Activated T-cell treated with anti-CD3 and anti-CD28 coated beads for 1 hour (primary cell): Measurements from ENCODE around the gene CEP95.

Experiments used
- DNase-seq: peaks from one replicate; pipeline ENCODE4 v3.0.0-alpha.2; 2020; ENCODE audit warnings: low read depth

CEP95 gene

DNA sequence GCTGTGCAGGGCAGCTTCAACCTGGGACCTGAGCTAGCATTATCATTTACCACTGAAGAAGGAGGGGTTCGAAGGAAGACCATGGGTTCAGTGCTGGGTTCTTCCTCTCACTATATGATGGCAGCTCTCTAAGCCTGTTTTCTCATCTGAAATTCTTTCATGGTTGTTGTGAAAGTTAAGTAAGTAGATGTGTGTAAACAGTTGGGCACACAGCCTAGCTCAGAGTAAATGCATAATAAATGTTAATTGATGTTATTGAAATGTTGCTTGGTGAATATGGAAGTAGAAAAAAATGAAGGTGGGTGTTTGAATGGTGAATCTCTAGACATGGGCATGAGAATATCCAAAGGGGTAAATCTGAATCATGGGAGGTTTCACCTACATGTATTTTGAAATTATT, 9.1 kb downstream of the CEP95 start:
- no peak for DNase-seq

GRCh38 chr17:64519601-64520000, 12.8 kb downstream of the CEP95 start:
- no peak for DNase-seq

GRCh38 chr17:64520359-64520758, 13.6 kb downstream of the CEP95 start:
- DNase-seq: no peak

- DNase-seq: no peak
Observed at GRCh38 chr17:64527914-64528313, 21.1 kb downstream of the CEP95 start.

DNA sequence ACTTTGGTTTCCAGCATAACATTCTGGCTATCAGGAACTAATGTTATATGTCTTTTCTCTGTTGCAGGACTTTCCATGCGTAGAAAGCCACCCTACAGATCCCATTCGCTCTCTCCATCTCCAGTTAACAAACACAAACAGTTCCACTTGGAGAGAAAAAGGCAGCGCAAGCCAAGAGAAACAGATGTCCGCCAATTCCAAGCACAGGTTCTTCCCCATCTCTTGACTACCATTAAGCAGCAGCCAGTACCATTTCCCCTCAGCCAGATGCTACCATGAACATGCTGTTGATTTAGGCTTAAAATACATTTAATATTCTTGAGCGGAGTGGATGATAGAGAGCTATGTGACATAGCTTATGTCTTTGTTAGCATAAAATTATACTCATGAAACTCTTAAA, 22.4 kb downstream of the CEP95 start:
- no peak for DNase-seq

DNA sequence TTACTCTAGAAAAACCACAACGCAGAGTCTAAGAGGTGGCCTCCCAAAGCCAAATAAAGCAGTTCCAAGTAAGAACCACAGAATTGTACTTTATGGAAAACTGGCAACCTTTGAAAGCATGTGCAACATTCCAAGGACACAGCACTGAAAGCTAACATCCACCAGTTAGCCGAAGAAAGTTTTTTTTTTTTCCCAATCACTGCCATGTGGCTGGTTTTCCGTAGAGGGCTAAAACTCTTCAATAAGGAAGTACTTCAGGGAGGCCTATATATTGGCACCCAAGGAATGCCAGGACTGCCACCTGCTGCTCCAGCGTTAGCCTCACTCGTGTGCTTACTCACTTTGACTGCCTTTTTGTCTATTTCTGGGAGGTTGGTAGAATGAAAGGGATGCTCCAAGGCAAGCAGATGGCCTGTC, 25.2 kb downstream of the CEP95 start:
- DNase-seq: no peak

- no peak for DNase-seq
Observed at GRCh38 chr17:64532409-64532808, 25.6 kb downstream of the CEP95 start.

GRCh38 chr17:64533784-64534183, 27.0 kb downstream of the CEP95 start:
- no peak for DNase-seq

- no peak for DNase-seq
Observed at GRCh38 chr17:64534187-64534586, 27.4 kb downstream of the CEP95 start.

- no peak for DNase-seq
Observed at GRCh38 chr17:64535357-64535756, 28.6 kb downstream of the CEP95 start.

DNA sequence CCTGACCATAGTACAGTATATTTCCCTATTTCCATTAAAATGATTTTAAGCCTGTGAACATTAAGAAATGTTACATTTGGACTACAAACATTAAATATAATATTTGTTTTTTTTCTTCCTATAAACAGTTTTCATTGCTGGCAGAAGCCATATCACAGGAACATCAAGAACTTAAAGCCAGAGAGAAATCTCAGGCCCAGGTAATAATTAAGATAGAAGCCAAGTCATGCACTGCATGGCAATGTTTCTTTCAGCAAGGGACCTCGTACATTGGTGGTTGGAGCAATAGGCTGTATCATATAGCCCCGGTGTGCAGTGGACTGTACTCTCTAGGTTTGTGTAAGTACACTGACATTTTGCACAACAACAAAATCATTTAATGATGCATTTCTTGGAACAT, 30.1 kb downstream of the CEP95 start:
- no peak for DNase-seq

DNA sequence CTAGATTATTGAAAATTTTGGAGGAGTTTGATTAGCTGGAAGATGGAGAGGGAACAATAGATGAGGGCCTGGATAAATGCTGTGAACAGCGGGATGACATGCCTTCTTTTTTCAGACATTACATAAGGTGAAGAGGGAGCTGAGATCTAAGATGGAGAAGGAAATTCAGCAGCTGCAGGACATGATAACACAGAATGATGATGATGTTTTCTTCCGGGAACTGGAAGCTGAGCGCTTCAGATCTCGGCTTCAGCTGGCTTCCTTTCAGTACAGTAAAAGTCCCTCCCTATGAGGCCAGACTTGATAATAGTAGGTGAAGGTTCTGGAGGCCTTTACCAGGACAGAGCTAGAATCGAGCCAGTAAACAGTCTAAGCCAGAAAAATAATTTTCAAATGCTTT, 30.7 kb downstream of the CEP95 start:
- no peak for DNase-seq

DNA sequence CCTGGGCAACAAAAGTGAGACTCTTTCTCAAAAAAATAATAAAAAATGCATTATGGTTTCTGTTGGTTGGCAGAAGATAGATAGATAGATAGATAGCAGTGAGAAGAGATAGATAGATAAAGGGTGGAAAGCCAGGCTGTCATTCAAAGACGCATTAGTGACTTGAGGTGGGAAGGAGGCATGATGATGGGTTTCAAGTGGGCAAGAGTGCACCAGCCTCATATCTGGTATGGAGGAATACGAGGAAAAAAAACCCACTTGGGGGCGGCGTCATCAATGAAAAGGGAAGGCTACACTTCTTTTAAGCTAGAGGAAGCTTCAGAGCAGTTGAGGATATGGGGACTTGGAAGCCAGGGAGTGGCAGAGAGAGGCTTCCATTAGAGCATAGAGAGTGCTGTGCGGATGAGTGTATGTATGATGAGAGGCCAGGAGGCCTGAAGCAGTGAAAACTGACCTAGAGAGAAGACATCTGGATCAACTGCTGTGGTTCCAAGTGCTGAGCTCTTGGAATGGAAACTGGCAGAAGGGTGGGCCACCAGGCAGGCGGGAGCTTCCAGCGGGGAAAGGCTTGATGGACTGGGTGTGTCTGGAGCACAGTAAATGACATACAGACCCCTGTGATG, 31.8 kb downstream of the CEP95 start:
- no peak for DNase-seq

DNA sequence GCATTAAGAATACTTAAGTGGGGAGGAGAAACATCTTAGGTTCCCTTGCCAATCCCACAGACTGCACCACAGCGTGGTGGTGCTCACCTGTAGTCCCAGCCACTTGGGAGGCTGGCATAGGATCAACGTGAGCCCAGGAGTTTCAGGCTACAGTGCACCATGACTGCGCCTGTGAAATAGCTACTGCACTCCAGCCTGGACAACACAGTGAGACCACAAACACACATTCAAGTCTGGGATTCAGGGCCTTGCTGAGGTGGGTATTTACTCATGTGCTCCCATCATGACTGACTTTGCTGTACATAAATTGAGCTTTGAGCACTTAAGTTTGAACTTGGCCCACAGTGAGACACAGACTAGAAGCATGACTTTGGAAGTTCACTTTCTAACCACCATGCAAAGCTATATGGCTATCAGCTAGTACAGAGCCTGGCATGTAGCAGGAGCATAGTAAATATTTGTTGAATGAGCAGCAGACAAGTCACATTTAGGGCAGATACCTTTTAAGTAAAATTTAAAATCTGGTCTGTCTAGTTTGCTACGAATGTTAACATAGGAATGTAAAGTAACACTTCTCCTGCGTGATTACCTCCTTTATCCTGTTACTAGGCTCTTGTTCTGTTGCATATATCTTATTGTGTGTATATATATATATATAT, 33.5 kb downstream of the CEP95 start:
- DNase-seq: no peak

DNA sequence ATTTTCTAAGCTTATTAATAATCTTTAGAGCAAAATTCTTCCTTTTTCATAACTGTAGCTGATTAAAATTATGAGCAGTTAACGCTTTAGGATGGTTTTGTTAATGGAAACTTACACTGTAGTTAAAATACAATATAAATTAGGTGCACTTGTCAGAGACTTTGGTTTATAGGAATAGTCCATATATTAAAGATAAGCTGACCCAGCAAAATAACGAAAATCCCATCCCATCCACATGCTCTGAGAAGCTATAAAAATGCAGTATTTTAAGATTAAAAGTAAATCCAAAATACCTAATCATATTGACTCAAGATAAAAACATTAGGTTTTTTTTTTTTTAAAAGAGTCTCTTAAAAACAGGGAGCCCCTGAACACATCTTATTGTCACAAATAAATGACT, 38.0 kb downstream of the CEP95 start:
- DNase-seq: no peak

DNA sequence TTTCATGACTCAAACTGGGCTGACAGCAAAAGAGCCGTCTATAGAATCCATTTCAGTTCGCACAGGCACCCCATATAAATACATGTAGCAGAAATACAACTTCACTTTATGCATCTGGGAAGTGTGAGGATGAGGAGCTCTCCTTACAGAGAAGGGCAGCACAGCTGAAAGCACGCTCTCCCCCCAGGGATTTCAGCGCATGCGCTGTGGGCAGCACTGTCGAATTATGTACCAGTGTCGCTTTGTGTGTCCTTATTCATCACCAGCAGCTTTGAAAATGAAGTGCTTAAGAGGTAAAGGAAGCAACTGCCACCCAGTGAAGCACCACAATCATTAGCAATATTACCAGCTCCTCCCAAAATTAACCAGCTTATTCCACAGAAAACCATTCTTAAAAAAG, 39.9 kb downstream of the CEP95 start:
- DNase-seq: no peak

DNA sequence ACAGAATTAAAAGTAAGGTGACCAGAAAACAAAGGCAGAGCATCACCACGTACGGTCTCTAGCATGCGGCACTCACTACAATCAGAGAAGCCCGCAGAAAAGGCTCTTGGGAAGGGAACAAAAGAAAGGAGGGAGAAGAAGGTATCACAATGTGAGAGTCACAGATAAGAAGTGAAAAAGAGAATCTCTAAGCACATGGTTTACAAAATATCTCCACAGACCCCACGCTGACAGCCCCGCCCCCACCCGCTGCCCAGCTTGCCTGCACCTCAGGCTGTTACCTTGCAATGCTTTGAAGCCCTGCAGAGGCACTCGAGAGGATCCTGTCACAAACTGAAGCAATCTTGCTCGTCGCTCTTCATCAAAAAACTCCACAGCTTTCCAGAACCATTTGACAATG, 40.5 kb downstream of the CEP95 start:
- no peak for DNase-seq

GRCh38 chr17:64551461-64551860, 44.7 kb downstream of the CEP95 start:
- no peak for DNase-seq

DNA sequence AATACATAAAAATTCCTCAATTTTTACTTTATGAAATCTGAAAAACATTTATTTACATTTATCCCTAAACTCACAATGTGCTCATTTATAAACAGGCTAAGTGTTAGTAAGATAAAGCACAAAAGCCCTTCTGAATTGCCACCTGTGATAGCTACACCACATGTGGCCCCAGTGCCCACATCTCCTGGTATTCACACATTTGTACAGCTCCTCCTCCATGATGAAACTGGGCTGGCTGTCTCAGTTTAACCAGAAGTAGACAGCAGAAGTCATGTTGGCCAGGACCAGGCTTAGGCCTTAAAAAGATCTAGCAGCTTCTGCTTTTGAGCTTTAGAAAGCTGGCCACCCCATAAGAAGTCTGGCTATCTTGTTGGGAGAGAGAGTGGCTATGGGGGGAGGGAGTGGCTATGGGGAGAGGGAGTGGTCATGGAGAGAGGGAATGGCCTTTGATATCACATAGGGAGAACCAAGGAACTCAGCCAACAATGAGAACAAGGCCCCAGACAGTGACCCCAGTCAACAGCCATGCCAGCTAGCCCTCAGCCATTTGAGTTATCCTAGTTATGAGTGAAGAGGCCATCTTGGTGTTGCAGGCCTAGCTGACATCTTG, 47.4 kb downstream of the CEP95 start:
- DNase-seq: no peak

DNA sequence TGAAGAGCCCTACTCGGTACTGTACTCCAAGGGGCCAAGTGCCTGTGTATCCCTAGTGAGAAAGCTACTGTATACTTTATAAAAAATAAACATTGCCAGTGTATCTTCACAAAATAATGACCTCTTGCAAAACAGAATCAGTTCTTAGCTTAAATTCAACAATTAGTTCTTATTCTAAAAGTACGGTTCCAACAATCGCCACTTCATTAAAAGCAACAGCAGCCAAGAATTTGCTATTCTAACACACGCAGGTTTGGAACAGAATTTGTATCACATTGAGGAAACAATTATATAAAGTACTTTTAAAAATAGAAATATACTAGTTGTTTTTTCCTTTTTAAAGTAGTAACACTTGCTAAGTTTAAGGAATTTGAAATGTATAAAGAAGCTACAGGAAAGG, 48.5 kb downstream of the CEP95 start:
- DNase-seq: no peak

GRCh38 chr17:64564098-64564497, 57.3 kb downstream of the CEP95 start:
- no peak for DNase-seq

DNA sequence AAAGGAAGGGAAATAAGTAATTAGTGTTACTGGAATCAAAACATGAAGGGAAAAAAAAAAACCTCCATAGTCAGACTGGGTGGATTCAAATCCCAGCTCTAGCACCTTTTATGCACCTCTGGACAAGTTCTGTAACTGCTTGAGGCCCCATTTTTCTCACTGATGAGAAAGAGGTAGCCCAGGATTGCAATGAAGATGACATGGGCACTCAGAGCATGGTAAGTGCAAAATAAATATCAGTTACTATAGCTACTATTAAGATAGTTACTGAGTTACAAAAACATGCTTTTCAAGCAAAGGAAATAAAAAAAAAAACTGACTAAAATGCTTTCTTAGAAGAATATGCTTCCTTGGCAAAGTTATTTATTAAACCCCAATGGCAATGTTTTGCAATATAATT, 58.8 kb downstream of the CEP95 start:
- DNase-seq: no peak

GRCh38 chr17:64571746-64572145, 65.0 kb downstream of the CEP95 start:
- DNase-seq: no peak

DNA sequence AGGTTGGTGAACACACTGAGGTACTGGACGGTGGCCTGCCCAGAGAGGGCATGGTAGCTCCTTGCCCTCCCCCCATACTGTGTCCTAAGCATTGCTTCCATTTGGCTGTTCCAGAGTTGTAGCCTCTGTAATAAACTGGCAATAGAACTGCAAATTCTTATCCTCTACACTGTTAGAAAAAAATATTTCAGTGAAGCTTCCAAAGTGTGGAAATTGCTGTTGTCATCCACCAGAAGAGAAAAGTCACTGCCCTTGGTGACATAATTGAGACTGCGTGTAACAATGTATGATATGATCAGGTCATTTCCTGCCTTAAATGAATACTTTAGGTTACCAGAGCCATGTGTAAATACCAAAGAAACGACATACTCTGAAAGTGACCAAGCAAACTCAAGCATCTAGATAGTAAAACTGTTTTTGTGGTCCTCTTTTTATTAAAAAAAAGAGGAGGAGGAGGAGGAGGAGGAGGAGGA, 65.9 kb downstream of the CEP95 start:
- DNase-seq: no peak
